Measurements from ENCODE around the gene MAGEB1.
A peak's percentile ranks its signal among the peaks of the same experiment; 100 is the strongest.

MAGEB1 gene

GRCh38 chrX:30246769-30247489 lies at the start of gene MAGEB1:
Gene MAGEB1 (plus strand): TSS chrX:30247146. CDS start chrX:30250494, 3,348 bp downstream.
- FAIRE-seq (no peak), DNase-seq (ENCODE audit: extremely low spot score, insufficient read length, low read depth) (no peak)

- no peak for FAIRE-seq
- DNase-seq (ENCODE audit: extremely low spot score, insufficient read length, low read depth): no peak
Observed at GRCh38 chrX:30212172-30212571, 34.8 kb upstream of the MAGEB1 start.

- FAIRE-seq: no peak
- DNase-seq (ENCODE audit: extremely low spot score, insufficient read length, low read depth): no peak
Observed at GRCh38 chrX:30215357-30215843, 31.5 kb upstream of the MAGEB1 start, which contains the start of gene MAGEB2. Gene MAGEB2 (plus strand): TSS chrX:30215563. CDS start chrX:30218581, 3,018 bp downstream.

DNA sequence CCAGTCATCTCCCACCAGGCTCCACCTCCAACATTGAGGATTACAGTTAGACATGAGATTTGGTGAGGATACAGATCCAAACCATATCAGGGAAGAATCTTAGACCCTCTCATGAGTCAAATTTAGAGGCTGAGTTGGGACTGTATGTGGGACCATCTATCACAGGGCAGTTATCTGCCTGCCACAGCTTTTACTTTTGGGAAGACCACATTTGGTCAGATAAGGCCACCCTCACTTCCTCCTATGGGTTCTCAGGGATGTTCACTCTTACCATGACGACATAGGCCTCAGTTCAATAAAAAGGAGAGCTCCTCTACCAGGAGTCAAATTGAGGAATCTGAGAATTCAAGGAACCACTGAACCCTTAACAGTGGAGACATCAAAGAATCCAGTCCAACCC lies 29.5 kb upstream of the MAGEB1 start:
- no peak for DNase-seq (ENCODE audit: extremely low spot score, insufficient read length, low read depth)
- no peak for FAIRE-seq

DNA sequence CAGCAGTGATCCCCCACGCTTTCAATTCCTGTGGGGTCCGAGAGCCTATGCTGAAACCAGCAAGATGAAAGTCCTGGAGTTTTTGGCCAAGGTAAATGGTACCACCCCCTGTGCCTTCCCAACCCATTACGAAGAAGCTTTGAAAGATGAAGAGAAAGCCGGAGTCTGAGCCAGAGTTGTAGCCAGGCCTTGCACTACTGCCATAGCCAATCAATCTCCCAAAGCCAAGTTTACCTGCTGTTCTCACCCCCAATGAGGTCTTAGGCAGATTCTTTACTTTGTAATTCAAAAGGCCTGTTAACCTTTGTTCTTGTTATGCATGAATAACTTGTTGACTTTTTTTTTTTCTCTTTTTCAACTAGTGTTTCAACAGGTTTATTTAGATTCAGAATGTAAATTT lies 27.6 kb upstream of the MAGEB1 start:
- DNase-seq (ENCODE audit: extremely low spot score, insufficient read length, low read depth) (no peak), FAIRE-seq (no peak)

DNA sequence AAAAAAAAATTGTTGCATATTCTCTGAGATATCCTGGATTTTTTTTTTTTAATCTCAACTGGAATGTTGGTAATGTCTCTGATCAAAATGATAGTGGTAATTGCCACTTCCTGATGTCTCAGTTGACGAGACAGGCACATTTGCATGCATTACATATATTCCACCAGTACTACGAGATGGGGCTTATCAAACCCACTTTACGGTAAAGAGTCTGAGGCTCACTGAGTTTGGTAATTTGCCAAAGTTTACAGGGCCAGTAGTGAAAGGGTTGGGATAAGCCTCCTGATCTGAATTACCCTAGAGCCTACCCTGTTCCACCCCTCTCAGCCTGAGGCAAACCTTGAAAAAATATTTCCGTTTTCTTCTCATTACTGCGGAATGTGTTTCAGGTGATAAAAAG lies 26.3 kb upstream of the MAGEB1 start:
- DNase-seq (ENCODE audit: extremely low spot score, insufficient read length, low read depth) (no peak), FAIRE-seq (no peak)

DNA sequence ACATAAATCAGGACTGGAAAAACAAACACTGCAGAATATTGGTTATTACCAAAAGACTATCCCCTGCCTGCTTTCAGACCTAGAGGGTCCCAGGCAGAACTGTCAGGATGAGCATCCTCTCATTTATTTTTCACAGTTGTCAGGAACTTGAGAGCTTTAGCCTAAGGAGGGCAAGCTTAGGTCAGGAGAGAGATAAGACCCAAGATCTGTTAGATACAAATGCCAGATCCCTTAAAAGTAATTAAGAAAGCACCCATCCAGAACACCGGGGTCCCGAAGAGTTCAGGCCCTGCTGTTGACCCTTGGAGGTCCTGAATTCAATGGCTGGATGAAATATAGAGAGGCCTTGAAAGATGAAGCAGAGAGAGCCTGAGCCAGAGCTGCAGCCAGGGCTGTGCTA lies 22.4 kb upstream of the MAGEB1 start:
- FAIRE-seq (no peak), DNase-seq (ENCODE audit: extremely low spot score, insufficient read length, low read depth) (no peak)

- DNase-seq (ENCODE audit: extremely low spot score, insufficient read length, low read depth) (no peak), FAIRE-seq (no peak)
Observed at GRCh38 chrX:30228526-30228925, 18.4 kb upstream of the MAGEB1 start.

- DNase-seq (ENCODE audit: extremely low spot score, insufficient read length, low read depth): no peak
Observed at GRCh38 chrX:30230395-30230794, 16.6 kb upstream of the MAGEB1 start, which contains the start of gene MAGEB3. Gene MAGEB3 (plus strand): TSS chrX:30230657. CDS start chrX:30235925, 5,268 bp downstream.

GRCh38 chrX:30241724-30242415 lies 5.1 kb upstream of the MAGEB1 start, which contains the start of gene MAGEB4:
Gene MAGEB4 (plus strand): TSS chrX:30242000. CDS start chrX:30242136, 136 bp downstream.
- FAIRE-seq (no peak), DNase-seq (ENCODE audit: extremely low spot score, insufficient read length, low read depth) (no peak)

More at GRCh38 chrX:30230395-30230794, 16.6 kb upstream of the MAGEB1 start, which contains the start of gene MAGEB3:
- no peak for FAIRE-seq

DNA sequence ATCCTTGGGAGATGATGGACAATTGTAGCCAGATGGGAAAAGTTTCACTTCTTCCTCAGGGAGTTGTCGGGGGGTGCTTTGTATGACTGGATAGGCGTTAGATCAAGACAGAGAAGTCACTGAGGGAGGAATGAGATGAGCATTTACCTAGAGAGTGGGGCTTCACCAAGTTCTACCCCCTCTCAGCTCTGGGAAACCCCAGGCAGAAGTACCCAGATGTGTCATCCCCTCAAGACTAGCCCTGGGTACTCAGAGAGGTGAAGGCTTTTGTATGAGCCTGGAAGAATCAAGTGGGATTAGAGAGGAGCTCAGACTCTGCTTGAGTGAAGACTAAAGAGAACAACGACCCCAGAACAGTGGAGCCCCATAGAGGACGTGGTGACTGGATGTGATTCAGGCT lies 1.9 kb downstream of the MAGEB1 start:
- FAIRE-seq: peak; percentile 18
- DNase-seq (ENCODE audit: extremely low spot score, insufficient read length, low read depth): no peak

- FAIRE-seq (no peak), DNase-seq (ENCODE audit: extremely low spot score, insufficient read length, low read depth) (no peak)
Observed at GRCh38 chrX:30253257-30253656, 6.3 kb downstream of the MAGEB1 start.

GRCh38 chrX:30259927-30260326 lies 13.0 kb downstream of the MAGEB1 start:
- DNase-seq (ENCODE audit: extremely low spot score, insufficient read length, low read depth) (no peak), FAIRE-seq (no peak)

DNA sequence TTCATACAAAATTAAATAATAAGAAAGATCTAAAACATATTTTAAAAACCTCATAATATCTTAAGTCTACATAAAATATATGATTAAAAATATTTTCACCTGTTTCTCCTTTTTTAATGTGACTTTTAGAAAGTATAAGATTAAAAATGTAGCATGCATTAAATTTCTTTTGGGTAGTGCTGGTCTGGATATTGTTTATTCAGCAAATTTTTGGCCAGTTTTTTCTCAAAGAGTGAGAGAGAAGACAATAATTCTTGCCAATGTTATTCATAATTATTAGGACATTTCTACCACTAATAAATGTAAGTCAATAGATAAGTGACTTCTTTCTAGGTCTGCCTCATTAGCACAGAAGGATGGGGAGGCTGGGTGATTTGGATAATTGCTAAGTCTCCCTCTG lies 14.1 kb downstream of the MAGEB1 start:
- DNase-seq (ENCODE audit: extremely low spot score, insufficient read length, low read depth) (no peak), FAIRE-seq (no peak)

- no peak for FAIRE-seq
Observed at GRCh38 chrX:30262763-30263162, 15.8 kb downstream of the MAGEB1 start.

GRCh38 chrX:30270639-30271038 lies 23.7 kb downstream of the MAGEB1 start:
- no peak for FAIRE-seq
- no peak for DNase-seq (ENCODE audit: extremely low spot score, insufficient read length, low read depth)

More at GRCh38 chrX:30262763-30263162, 15.8 kb downstream of the MAGEB1 start:
- DNase-seq (ENCODE audit: extremely low spot score, insufficient read length, low read depth): no peak

- DNase-seq (ENCODE audit: extremely low spot score, insufficient read length, low read depth) (no peak), FAIRE-seq (no peak)
Observed at GRCh38 chrX:30275498-30275897, 28.6 kb downstream of the MAGEB1 start.

GRCh38 chrX:30278365-30278764 lies 31.4 kb downstream of the MAGEB1 start:
- FAIRE-seq (no peak), DNase-seq (ENCODE audit: extremely low spot score, insufficient read length, low read depth) (no peak)

GRCh38 chrX:30280428-30280827 lies 33.5 kb downstream of the MAGEB1 start:
- DNase-seq (ENCODE audit: extremely low spot score, insufficient read length, low read depth): no peak
- no peak for FAIRE-seq

DNA sequence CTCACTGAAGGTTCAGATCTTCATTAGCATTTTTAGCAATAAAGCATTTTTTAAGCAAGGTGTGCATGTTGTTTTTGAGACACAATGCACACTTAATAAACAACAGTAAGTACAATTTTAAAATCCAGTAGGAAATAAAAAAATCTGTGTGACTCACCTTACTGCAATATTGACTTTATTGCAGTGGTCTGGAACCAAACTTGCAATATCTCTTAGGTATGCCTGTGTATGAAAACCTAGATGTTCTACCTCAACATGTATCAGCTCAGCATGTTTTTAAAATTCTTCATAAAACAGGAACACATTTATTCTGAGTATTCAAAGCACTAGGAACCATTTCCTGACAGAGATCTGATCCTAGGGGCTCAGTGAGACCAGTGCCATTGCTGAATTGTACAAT lies 35.6 kb downstream of the MAGEB1 start:
- FAIRE-seq (no peak), DNase-seq (ENCODE audit: extremely low spot score, insufficient read length, low read depth) (no peak)
